Lung (tissue), 12 donors: ENCODE data around the gene GGA3. TPM values are rescaled to one million over a fixed set of nuclear protein-coding genes. Genes with fewer than 3 reads are reported as not detected.

ENCODE experiments used
- ATAC-seq: fragments of 200-7000 bp; cut with Tn5 transposase; one replicate; pipeline ENCODE4 v1.9.1; 2020; ENCODE audit warnings: moderate number of reproducible peaks; ENCODE audit not compliant: insufficient read depth, low FRiP score
- DNase-seq, 3 donors: peaks; one replicate each; pipeline ENCODE4 v3.0.0-alpha.2; 2013 to 2017
- H3K27ac ChIP-seq, 2 donors: one replicate each; pipeline ENCODE4 v1.5.1; 2013; ENCODE audit warnings: mild to moderate bottlenecking in 2 of 2, moderate library complexity in 2 of 2, control low read depth in 1 of 2, inconsistent platforms in 1 of 2, low read depth in 1 of 2, low read length in 1 of 2
- H3K27me3 ChIP-seq, 3 donors: one replicate each; pipeline ENCODE4 v1.5.1; 2013; ENCODE audit warnings: low read length in 2 of 3; ENCODE audit not compliant: control insufficient read depth in 3 of 3, insufficient read depth in 3 of 3
- H3K36me3 ChIP-seq, 4 donors: one replicate each; pipeline ENCODE4 v1.5.1; 2013; ENCODE audit warnings: low read length in 4 of 4, mild to moderate bottlenecking in 1 of 4, moderate library complexity in 1 of 4; ENCODE audit not compliant: control insufficient read depth in 4 of 4, insufficient read depth in 4 of 4
- H3K4me1 ChIP-seq, 5 donors: one replicate each; pipeline ENCODE4 v1.5.1; 2013; ENCODE audit warnings: low read length in 5 of 5, mild to moderate bottlenecking in 2 of 5, moderate library complexity in 1 of 5; ENCODE audit not compliant: control insufficient read depth in 5 of 5, insufficient read depth in 5 of 5
- H3K4me3 ChIP-seq: one replicate; pipeline ENCODE4 v1.5.1; 2013; ENCODE audit warnings: mild to moderate bottlenecking, control low read depth, moderate library complexity
- H3K9ac ChIP-seq, 2 donors: one replicate each; pipeline ENCODE4 v1.5.1; 2013; ENCODE audit warnings: low read length in 2 of 2, control low read depth in 1 of 2; ENCODE audit not compliant: insufficient read depth in 1 of 2
- H3K9me3 ChIP-seq, 4 donors: one replicate each; pipeline ENCODE4 v1.5.1; 2013; ENCODE audit warnings: low read length in 3 of 4, mild to moderate bottlenecking in 1 of 4, moderate library complexity in 1 of 4; ENCODE audit not compliant: control insufficient read depth in 4 of 4, insufficient read depth in 3 of 4
- WGBS, 2 donors: extraction: QIAGEN DNeasy Blood & Tissue Kit; methylation state at CpG; one replicate each; pipeline ENCODE4 v1.1.7; 2013; 5-methylcytosine and 5-hydroxymethylcytosine counted together
- polyA plus RNA-seq, 2 donors: library from polyadenylated mRNA; stranded (reverse); fragments of 200-250 nt; gene quantifications; one replicate each; pipeline ENCODE4 v1.2.1, GENCODE V29; 2013
- total RNA-seq, 2 donors: library from RNA; depleted of rRNA in 1 of 2; stranded (reverse); fragments of >200 nt in 1 of 2; gene quantifications; one replicate each; pipeline ENCODE4 v1.2.1, GENCODE V29; 2014 to 2021
- TF ChIP-seq, protein P1 (sequence below): IDR thresholded peaks from 2 replicates; pipeline ENCODE4 v1.5.1; 2012; ENCODE audit warnings: mild to moderate bottlenecking; ENCODE audit errors: control extremely low read depth, extremely low read depth
- donor health status: control.
- donor health status: control.
- donor health status: Bipolar disorder and iron deficiency.
- donor health status: healthy.
- donor health status: DM: yes; HTN: yes; CAD: no.

The GGA3 gene
- total and polyA plus RNA-seq, 4 donors, result 22.8 to 42.4 (median 31.1) TPM

- Histone ChIP-seq H3K9ac (no peak overlapping the region), H3K27ac (peak overlapping the region in 1 of 2 donors; percentile 47), H3K4me1 (no peaks in the 10 kb centered on the region), H3K27me3 (no peaks in the 10 kb centered on the region), H3K9me3 (no peaks in the 10 kb centered on the region), H3K36me3 (no peaks in the 10 kb centered on the region), H3K4me3 (no peak overlapping the region)
- TF ChIP-seq, protein P1, sequence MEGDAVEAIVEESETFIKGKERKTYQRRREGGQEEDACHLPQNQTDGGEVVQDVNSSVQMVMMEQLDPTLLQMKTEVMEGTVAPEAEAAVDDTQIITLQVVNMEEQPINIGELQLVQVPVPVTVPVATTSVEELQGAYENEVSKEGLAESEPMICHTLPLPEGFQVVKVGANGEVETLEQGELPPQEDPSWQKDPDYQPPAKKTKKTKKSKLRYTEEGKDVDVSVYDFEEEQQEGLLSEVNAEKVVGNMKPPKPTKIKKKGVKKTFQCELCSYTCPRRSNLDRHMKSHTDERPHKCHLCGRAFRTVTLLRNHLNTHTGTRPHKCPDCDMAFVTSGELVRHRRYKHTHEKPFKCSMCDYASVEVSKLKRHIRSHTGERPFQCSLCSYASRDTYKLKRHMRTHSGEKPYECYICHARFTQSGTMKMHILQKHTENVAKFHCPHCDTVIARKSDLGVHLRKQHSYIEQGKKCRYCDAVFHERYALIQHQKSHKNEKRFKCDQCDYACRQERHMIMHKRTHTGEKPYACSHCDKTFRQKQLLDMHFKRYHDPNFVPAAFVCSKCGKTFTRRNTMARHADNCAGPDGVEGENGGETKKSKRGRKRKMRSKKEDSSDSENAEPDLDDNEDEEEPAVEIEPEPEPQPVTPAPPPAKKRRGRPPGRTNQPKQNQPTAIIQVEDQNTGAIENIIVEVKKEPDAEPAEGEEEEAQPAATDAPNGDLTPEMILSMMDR, result no peak
- 69 to 75% methylated on average over 13 of the region's 13 CpGs for WGBS, 2 donors
- DNase-seq, result no peak
- ATAC-seq, result no peak
Measured at GRCh38 chr17:75307957-75308731, 46.7 kb upstream of the GGA3 start.

- Histone ChIP-seq H3K9me3 (no peaks in the 10 kb centered on the region), H3K4me1 (no peaks in the 10 kb centered on the region), H3K4me3 (no peak overlapping the region), H3K9ac (no peak overlapping the region), H3K27ac (no peak overlapping the region), H3K36me3 (no peaks in the 10 kb centered on the region), H3K27me3 (no peaks in the 10 kb centered on the region)
- DNase-seq, result no peak
- TF ChIP-seq, protein P1, result no peak
- 64 to 83% methylated on average over 17 of the region's 17 CpGs for WGBS, 2 donors
- ATAC-seq, result no peak
Measured at GRCh38 chr17:75301502-75302206, 40.2 kb upstream of the GGA3 start.

GRCh38 chr17:75301049-75301448, 39.6 kb upstream of the GGA3 start:
- TF ChIP-seq, protein P1, result no peak
- 71 to 78% methylated on average over 9 of the region's 9 CpGs for WGBS, 2 donors
- Histone ChIP-seq H3K4me3 (no peak overlapping the region), H3K9ac (no peak overlapping the region), H3K27me3 (no peaks in the 10 kb centered on the region), H3K9me3 (no peaks in the 10 kb centered on the region), H3K4me1 (no peaks in the 10 kb centered on the region), H3K36me3 (no peaks in the 10 kb centered on the region), H3K27ac (no peak overlapping the region)
- ATAC-seq (no peak), DNase-seq (no peak)
